Stimulated activated CD8-positive, alpha-beta memory T cell treated with anti-CD3 and anti-CD28 coated beads, Interleukin-12 subunit alpha, Interleukin-12 subunit beta, amount 100 ng/mL, for 24 hours (primary cell): ENCODE data around the gene PGR.

Experiments
- DNase-seq: peaks from one replicate; pipeline ENCODE4 v3.0.0-alpha.2; 2020; ENCODE audit errors: extremely low read depth

Gene PGR

GRCh38 chr11:101129203-101129943 is at the start of gene PGR:
TSS of gene PGR (minus strand) at chr11:101129813. CDS start at chr11:101129070, 743 bp downstream.
- no peak for DNase-seq

- DNase-seq, result no peak
Measured at GRCh38 chr11:101176381-101176780, 46.8 kb upstream of the PGR start.

GRCh38 chr11:101169944-101170343 is 40.3 kb upstream of the PGR start:
- DNase-seq, result no peak

- no peak for DNase-seq
Measured at GRCh38 chr11:101166038-101166437, 36.4 kb upstream of the PGR start.

- DNase-seq, result no peak
Measured at GRCh38 chr11:101158119-101158518, 28.5 kb upstream of the PGR start.

GRCh38 chr11:101138245-101138930 is 8.8 kb upstream of the PGR start:
- no peak for DNase-seq

- DNase-seq, result no peak
Measured at GRCh38 chr11:101133190-101133589, 3.6 kb upstream of the PGR start.

- DNase-seq, result no peak
Measured at GRCh38 chr11:101128571-101129202, 926 bp downstream of the PGR start.

GRCh38 chr11:101127699-101128570 is 1.7 kb downstream of the PGR start:
- no peak for DNase-seq

GRCh38 chr11:101127197-101127698 is 2.4 kb downstream of the PGR start:
- DNase-seq, result no peak

GRCh38 chr11:101126551-101127196 is 2.9 kb downstream of the PGR start:
- no peak for DNase-seq

GRCh38 chr11:101115671-101116160 is 13.9 kb downstream of the PGR start:
- DNase-seq, result no peak

- no peak for DNase-seq
Measured at GRCh38 chr11:101113540-101113939, 16.1 kb downstream of the PGR start.

GRCh38 chr11:101104716-101105115 is 24.9 kb downstream of the PGR start:
- DNase-seq, result no peak

- no peak for DNase-seq
Measured at GRCh38 chr11:101103433-101103832, 26.2 kb downstream of the PGR start.

- no peak for DNase-seq
Measured at GRCh38 chr11:101100601-101101000, 29.0 kb downstream of the PGR start.

GRCh38 chr11:101096036-101096704 is 33.4 kb downstream of the PGR start:
- DNase-seq, result no peak

GRCh38 chr11:101091781-101092180 is 37.8 kb downstream of the PGR start:
- DNase-seq, result no peak

GRCh38 chr11:101090679-101091270 is 38.8 kb downstream of the PGR start:
- DNase-seq, result no peak

GRCh38 chr11:101083335-101083734 is 46.3 kb downstream of the PGR start:
- DNase-seq, result no peak
